ENCODE measurements around the gene CYSTM1.

DNA sequence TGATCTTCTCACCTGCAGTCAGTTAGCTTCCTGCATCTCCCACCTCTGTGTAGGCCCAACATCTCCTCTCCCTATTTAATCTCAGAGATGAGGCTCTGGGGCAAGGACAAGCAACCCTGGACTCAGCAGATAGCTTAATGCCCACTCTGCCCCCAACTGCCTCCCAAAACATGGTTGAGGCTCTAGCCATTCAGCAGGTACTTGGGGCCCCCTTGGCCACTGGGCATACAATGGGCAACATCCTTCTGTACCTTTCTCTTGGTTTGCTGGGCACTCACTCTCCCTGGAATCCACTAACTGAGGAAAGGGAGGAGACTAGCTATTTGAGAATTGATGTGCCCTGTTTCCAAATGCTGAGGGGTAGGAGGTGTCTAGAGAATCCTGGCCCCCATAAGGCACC lies 39.9 kb upstream of the CYSTM1 start:
- TF ChIP-seq, protein P1, sequence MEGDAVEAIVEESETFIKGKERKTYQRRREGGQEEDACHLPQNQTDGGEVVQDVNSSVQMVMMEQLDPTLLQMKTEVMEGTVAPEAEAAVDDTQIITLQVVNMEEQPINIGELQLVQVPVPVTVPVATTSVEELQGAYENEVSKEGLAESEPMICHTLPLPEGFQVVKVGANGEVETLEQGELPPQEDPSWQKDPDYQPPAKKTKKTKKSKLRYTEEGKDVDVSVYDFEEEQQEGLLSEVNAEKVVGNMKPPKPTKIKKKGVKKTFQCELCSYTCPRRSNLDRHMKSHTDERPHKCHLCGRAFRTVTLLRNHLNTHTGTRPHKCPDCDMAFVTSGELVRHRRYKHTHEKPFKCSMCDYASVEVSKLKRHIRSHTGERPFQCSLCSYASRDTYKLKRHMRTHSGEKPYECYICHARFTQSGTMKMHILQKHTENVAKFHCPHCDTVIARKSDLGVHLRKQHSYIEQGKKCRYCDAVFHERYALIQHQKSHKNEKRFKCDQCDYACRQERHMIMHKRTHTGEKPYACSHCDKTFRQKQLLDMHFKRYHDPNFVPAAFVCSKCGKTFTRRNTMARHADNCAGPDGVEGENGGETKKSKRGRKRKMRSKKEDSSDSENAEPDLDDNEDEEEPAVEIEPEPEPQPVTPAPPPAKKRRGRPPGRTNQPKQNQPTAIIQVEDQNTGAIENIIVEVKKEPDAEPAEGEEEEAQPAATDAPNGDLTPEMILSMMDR (conservative IDR thresholded peaks at IDR 0.05): no peak
- no peak for TF ChIP-seq EZH2 (IDR thresholded peaks at IDR 0.05; ENCODE audit: low read depth)
